Motor neuron (in vitro differentiated cells): Measurements from ENCODE around the gene HDAC9. TPM values are rescaled to one million over a fixed set of nuclear protein-coding genes. Genes with fewer than 3 reads are reported as not detected.

Source experiments
- ATAC-seq, 8 experiments: fragments of 200-7000 bp; cut with Tn5 transposase; replicated peaks in 6 of 8; 2 replicates each; pipeline ENCODE4 v1.8.0; 2021; ENCODE audit warnings: mild to moderate bottlenecking in 8 of 8, moderate library complexity in 8 of 8
- H3K27ac ChIP-seq, 2 donors: fragments of 250-450 bp; sonication (Bioruptor Pico); 2 replicates each; pipeline ENCODE4 v1.9.0; 2021; ENCODE audit warnings: antibody characterized with exemption in 2 of 2, mild to moderate bottlenecking in 2 of 2, moderate library complexity in 1 of 2
- H3K4me1 ChIP-seq, 2 donors: fragments of 250-450 bp; sonication (Bioruptor Pico); replicated peaks in 1 of 2; 2 replicates each; pipeline ENCODE4 v1.6.1; 2021; ENCODE audit warnings: antibody characterized with exemption in 2 of 2, mild to moderate bottlenecking in 2 of 2, moderate library complexity in 1 of 2
- H3K4me3 ChIP-seq, 5 donors: fragments of 250-450 bp; sonication (Bioruptor Pico); 2 replicates each; pipeline ENCODE4 v1.9.0; 2021; ENCODE audit warnings: antibody characterized with exemption in 5 of 5, mild to moderate bottlenecking in 5 of 5, moderate library complexity in 4 of 5
- WGBS, 10 experiments: fragments of 450-650 bp; shearing (Covaris generic); methylation state at CpG; one replicate each; pipeline ENCODE4 v1.0.0; 2022; 5-methylcytosine and 5-hydroxymethylcytosine counted together
- in situ Hi-C, 9 experiments: fragments of 400-800 bp; cut with MboI; loops; one replicate each; pipeline ENCODE4 v1.15.0; 2021; ENCODE audit warnings: low sequenced_read_pairs in 9 of 9, low pct_unique_long_range_greater_than_20kb in 2 of 9; ENCODE audit not compliant: unreplicated experiment in 9 of 9
- total RNA-seq, 8 experiments: library from RNA; unstranded; fragments of 300-600 nt; gene quantifications; 2 replicates each; pipeline versions ENCODE4 v1.2.3 to v1.2.4, GENCODE V29; 2022

The HDAC9 gene
- total RNA-seq, 8 experiments from 2014 or later, result 5.8 to 44.2 (median 22.7) TPM

DNA sequence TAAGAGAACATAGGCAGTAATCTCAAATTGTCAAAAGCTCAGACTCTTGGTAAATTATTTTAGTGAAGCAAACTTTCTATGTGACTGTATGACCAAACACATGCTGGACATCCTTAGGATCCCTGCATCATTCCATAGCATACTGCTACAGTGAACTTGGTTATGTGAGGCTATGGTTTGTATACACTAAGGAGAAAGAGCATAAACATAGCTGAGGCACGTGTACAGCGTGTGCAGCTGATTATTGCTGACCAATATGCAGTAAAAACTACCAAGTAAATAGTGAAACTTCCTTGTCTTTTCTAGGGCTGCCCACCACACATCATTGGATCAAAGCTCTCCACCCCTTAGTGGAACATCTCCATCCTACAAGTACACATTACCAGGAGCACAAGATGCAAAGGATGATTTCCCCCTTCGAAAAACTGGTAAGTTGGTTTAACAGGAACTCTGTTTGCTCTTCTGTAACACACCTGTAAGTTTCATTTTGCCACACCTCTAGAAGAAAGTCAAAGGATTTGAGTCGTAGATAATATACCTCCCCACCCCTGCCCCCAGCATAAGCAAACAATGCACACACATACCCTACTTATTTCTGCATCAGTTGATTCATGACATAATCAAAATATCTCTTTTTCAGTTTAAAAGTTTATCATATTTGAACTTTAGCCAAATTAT is 98.2 kb downstream of the HDAC9 start:
- in situ Hi-C loops, result loop anchor here in 3 of 9 experiments (25.0 kb wide), 2 partner anchors 231 to 1069 kb away; no protein-coding TSS in a partner anchor
- Histone ChIP-seq H3K4me1 (no peaks in the 10 kb centered on the region), H3K4me3 (no peak overlapping the region), H3K27ac (no peak overlapping the region)
- 60 to 100% (median 92%) methylated on average over 1 to 4 of the region's 4 CpGs for WGBS, 10 experiments
- no peak for ATAC-seq

DNA sequence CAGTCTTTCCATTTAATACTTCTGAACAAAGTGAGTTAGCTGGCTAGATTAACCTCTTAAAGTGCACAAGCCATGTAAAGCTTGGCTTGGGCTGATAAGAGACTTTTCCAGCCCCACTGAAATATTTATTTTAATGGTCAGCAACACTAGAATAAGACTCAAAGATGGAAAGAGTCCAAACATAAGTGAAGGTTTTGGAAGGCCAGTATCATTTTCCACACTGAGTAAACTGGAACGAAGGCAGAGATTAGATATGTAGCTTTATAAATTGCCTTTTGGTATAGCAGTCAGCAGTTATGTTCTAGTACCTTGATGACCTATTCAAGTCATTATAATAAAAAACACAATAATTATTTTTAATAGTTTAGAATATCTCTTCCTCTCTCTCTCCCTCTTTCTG is 102.2 kb downstream of the HDAC9 start:
- no peaks in the 10 kb centered on the region for H3K4me1 ChIP-seq
- H3K4me3 ChIP-seq, result no peak overlapping the region
- in situ Hi-C loops, result loop anchor here in 3 of 9 experiments (25.0 kb wide), 2 partner anchors 235 to 1065 kb away; no protein-coding TSS in a partner anchor
- no peak for ATAC-seq
- H3K27ac ChIP-seq, result no peak overlapping the region
- WGBS, 10 experiments, result 29 to 100% (median 95%) methylated on average over 1 of the region's 1 CpG; no CpG with 5 or more reads in 4 of the 10 experiments

DNA sequence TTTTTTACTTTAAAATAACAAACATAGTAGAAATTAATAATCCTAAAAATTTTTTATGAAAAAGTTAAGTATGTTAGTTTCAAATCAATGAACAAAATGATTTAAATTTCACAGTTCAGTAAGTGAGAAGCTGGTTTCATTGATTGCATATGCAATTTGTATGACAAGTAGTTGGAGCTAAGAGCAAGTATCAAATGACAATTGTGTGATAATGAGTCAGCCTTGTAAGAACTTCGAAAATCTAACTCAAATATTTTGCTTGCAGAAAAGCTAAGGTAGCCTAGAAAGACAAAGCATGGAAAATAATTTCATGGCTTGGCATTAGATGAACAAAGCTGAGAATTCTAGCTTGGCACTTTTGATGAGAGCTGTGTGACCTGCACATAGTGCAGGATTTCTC is 111.5 kb downstream of the HDAC9 start:
- in situ Hi-C loops, result no loop called here
- H3K27ac ChIP-seq, result no peak overlapping the region
- H3K4me1 ChIP-seq, result no peaks in the 10 kb centered on the region
- ATAC-seq, result peak in 1 of 8 experiments; percentile 52
- 12 to 100% (median 83%) methylated on average over 1 of the region's 1 CpG; no CpG with 5 or more reads in 1 of the 10 experiments for WGBS, 10 experiments
- no peak overlapping the region for H3K4me3 ChIP-seq

DNA sequence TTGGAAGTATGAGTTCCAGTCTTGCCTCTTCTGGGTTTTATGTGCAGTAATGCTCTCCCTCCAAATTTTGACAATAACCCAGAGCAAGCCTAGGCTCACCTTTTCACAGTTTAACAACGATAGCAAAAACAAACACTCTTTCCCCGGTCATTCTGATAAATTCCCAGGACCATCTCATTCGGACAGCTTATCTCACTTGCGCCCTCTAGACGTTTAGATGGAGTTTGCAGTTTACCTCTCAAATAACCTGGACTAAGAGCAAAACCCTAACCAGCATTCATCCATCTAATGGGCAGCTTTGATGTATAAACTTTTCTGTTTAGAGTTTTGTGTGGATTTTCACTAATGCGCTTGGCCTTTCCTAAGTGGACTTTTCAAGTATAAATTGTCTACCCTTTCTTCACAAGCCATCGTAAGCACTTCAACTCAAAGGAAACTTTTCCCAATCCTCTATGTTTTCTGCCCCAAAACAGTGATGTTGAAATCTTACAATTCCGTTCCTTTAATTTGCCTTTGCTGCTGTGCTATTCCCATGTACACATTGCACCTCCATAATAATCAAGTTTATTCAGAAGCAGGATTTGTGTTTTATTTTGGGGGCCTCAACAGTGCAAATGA is 114.9 kb downstream of the HDAC9 start:
- no peak for ATAC-seq
- no peak overlapping the region for H3K27ac ChIP-seq
- in situ Hi-C loops, result no loop called here
- H3K4me1 ChIP-seq, result no peaks in the 10 kb centered on the region
- H3K4me3 ChIP-seq, result no peak overlapping the region
- 49 to 100% (median 61%) methylated on average over 1 to 8 of the region's 8 CpGs for WGBS, 10 experiments

DNA sequence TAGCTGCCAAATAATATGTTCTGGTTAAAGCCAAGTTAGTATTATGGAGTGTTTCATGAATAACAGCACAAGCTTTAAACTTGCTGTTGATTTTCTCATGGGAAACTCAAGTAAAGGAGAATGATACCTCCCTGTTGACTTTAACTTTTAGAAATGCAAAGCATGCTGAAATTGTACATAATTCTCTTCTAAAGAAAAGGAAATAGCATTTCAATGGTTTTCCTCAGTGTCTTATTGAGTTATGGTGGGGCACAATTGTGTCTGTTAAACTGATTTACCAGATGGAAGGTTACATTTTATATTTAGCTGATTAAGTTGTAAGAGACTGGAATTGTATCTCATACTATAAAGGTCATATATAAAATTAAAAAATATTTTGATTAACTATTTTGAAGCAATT is 119.3 kb downstream of the HDAC9 start:
- Histone ChIP-seq H3K4me1 (no peaks in the 10 kb centered on the region), H3K4me3 (no peak overlapping the region), H3K27ac (no peak overlapping the region)
- in situ Hi-C loops, result no loop called here
- ATAC-seq, result no peak

DNA sequence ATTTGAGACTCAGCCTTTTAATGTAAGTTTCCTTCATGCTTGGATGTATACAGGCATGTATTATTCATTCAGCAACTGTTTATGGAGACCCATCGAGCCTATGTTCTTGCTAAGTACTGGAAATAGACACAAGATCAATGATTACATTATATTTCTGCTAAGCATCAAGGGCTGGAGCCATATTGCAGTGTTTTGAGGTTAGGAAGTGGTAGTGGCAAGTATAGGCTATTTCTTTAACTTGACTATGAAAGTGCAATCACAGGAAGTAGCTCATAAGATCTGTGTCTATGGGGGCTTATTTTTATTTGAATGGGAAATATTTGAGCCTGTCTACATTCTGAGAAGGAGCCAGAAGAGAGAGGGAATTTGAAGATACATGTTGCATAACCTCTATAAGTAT is 123.8 kb downstream of the HDAC9 start:
- 0 to 100% (median 57%) methylated on average over 1 of the region's 1 CpG; no CpG with 5 or more reads in 5 of the 10 experiments for WGBS, 10 experiments
- in situ Hi-C loops, result no loop called here

DNA sequence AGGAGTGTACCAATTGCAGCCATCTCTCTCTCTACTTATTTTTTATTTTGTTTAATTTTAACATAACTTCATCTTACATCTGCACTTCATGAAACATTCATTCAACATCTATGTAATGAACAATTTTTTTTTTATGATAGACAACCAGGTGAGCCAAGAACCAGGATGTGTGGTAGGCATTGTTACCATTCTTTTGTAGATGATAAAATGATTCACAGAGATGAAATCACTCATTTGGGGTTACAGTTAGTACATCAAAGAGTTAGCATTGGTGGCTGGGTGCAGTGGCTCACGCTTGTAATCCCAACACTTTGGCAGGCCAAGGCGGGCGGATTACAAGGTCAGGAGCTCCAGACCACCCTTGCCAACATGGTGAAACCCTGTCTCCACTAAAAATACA is 127.8 kb downstream of the HDAC9 start:
- 90 to 100% (median 100%) methylated on average over 1 to 3 of the region's 3 CpGs; no CpG with 5 or more reads in 3 of the 10 experiments for WGBS, 10 experiments
- H3K27ac ChIP-seq, result no peak overlapping the region

More for the DNA sequence above, 123.8 kb downstream of the HDAC9 start:
- Histone ChIP-seq H3K4me1 (no peaks in the 10 kb centered on the region), H3K27ac (no peak overlapping the region), H3K4me3 (no peak overlapping the region)
- ATAC-seq, result no peak

DNA sequence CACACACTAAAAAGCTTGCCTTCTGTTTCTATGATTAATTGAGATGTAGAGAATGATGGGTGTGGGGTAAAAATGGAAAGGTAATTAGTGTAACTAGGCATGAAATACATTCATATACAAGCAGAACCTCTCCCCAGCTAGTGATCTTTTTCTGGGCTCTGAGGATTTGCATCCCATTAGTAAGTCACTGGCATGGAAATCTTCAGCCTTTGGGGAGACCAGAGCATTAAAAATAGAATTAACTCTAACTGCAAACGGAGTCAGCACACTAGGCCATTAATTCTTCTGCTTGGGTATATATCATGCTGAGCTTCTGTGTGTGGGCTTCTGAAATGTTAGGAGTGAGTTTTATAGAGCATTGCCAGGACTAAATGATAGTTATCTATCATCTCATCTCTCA is 128.9 kb downstream of the HDAC9 start:
- Histone ChIP-seq H3K4me1 (peaks cover 0 to 13% of the 10 kb centered on the region in 2 donors), H3K27ac (no peak overlapping the region), H3K4me3 (no peak overlapping the region)
- peak; percentile 12 to 73 (median 58) for ATAC-seq
- 0 to 60% (median 25%) methylated on average over 1 of the region's 1 CpG; no CpG with 5 or more reads in 3 of the 10 experiments for WGBS, 10 experiments
- in situ Hi-C loops, result no loop called here

More for the DNA sequence above, 127.8 kb downstream of the HDAC9 start:
- no peak for ATAC-seq
- in situ Hi-C loops, result no loop called here
- Histone ChIP-seq H3K4me1 (peaks cover 0 to 13% of the 10 kb centered on the region in 2 donors), H3K4me3 (no peak overlapping the region)

DNA sequence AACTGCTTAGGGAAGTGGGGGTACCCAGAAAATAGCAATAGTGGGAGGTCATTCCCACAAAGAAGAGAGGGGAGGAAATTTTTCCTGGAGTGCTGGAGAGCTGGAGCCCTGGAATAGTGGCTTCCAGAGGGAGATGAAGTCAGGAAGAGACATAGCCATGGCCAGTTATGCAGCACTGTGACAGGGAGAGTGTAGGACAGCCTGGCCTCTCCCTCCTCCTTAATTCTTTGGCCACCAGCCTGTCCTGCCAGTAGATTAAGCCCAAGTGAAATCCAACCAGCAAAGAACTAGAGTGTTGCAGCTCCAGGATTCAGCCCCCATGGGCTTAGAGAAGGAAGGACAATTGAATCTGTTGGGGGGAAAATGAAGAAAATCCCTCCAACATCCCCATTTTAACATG is 130.5 kb downstream of the HDAC9 start:
- no peak overlapping the region for H3K27ac ChIP-seq
- H3K4me1 ChIP-seq, result peaks cover 0 to 13% of the 10 kb centered on the region in 2 donors
- in situ Hi-C loops, result no loop called here
- ATAC-seq, result no peak
- H3K4me3 ChIP-seq, result no peak overlapping the region

DNA sequence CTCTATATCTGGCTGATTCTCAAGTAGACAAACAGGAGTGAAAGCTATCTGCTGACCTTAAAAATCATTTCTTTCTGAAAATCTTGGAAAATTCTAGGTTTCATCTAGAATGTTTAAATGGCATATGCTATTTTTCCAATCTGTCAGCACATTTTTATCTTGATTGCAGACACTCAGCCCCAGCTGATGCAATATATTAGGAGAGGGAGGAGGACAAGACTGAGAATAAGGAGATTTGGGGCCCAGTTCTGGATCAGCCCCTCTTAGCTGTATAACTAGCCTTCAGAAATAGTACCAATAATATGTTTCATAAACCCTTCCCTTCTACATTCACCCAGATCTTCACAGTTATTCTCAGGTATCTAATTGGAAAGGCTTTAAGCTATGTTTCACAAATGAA is 131.2 kb downstream of the HDAC9 start:
- H3K4me3 ChIP-seq, result no peak overlapping the region
- H3K27ac ChIP-seq, result no peak overlapping the region
- ATAC-seq, result peak in 2 of 8 experiments; percentile 30 to 55
- H3K4me1 ChIP-seq, result peaks cover 0 to 13% of the 10 kb centered on the region in 2 donors
- in situ Hi-C loops, result no loop called here

DNA sequence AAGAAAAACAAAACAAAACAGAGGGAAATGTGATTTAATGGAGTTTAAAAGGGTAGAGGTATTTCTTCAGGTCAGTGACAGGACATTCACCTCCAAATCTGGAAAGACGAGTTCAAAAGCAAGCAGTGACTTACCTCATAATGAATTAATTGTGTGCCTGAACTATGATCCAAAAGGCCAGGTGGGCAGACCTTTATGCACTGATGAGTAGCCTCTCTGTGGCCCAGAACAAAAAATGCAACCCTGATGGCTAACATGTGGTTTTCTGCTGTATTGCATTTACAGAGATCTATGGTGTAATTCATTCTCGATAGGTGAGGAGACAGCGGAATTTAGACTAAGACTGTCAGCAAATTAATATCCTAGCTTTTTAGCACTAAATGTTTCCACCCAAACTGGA is 142.0 kb downstream of the HDAC9 start:
- ATAC-seq, result no peak
- no peak overlapping the region for H3K4me3 ChIP-seq
- no peaks in the 10 kb centered on the region for H3K4me1 ChIP-seq
- 80 to 100% (median 96%) methylated on average over 1 to 3 of the region's 3 CpGs; no CpG with 5 or more reads in 1 of the 10 experiments for WGBS, 10 experiments
- in situ Hi-C loops, result no loop called here
- H3K27ac ChIP-seq, result no peak overlapping the region

DNA sequence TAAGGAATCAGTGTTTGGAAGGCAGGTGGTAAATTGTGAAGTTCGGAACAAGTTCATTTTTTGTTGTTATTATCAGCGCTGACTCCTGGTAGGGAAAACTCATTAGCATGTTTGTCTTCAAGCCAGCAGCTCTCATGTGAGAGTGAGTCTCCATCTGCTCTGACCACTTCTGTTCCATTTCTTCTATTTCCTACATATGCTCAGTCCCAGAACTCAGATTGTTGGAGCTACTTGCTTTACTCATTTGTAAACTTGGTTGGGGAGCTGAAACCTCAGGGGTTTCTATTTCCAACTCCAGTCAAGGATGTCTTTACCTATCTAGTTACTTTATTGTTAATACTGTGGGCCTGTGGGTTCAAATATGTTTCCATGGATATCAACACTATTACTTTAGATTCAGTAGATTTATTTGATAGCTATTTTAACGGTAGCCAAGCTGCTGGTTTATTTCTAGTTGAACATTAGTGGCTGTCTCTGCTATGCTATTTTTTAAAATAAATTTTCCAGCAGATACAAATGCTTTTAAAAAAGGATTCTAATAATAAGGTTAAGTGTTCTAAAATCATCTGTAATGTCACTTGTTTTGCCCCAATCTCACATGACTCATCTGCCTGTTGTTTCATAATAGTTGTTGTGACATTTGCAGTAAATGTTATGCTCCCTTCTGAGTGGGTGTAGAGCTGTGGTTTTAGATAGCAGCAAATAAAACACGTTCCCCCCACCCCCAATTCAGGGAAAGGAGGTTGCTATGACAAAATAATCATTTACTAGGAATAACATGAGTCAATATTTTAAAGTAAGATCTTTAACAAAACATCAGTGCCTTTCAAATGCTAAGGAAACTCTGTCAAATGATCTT is 143.3 kb downstream of the HDAC9 start:
- 8 to 98% (median 80%) methylated on average over 1 to 4 of the region's 4 CpGs; no CpG with 5 or more reads in 1 of the 10 experiments for WGBS, 10 experiments

DNA sequence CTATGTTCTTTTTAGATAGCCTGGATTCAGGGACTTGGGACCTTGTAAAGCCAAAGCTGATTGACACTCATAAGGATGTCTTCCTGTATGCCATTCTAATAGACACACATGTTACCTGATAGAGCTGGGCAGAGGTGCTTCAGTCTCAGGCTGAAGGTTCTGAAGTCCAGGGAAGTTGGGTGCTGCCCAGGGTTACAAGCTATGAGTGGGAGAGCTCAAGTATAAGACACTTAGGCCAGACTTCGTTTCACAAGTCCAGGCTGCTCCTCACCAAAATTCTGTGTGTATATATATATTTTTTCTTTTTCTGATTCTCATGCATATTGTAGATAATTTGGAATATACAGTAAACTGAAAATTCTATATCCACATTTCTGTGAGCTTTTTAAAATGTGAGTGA is 144.2 kb downstream of the HDAC9 start:
- in situ Hi-C loops, result no loop called here
- WGBS, 10 experiments, result 63 to 100% (median 88%) methylated on average over 1 of the region's 1 CpG; no CpG with 5 or more reads in 4 of the 10 experiments
- no peak overlapping the region for H3K27ac ChIP-seq
- H3K4me3 ChIP-seq, result no peak overlapping the region
- no peak for ATAC-seq
- H3K4me1 ChIP-seq, result no peaks in the 10 kb centered on the region

More for the DNA sequence above, 143.3 kb downstream of the HDAC9 start:
- Histone ChIP-seq H3K4me1 (no peaks in the 10 kb centered on the region), H3K27ac (no peak overlapping the region), H3K4me3 (no peak overlapping the region)
- in situ Hi-C loops, result no loop called here
- ATAC-seq, result peak in 2 of 8 experiments; percentile 89 to 92
